RWPE2 (cell line): ENCODE data around the gene HMGCS2.

Experiments
- ATAC-seq: fragments of 200-7000 bp; cut with Tn5 transposase; 3 replicates; pipeline ENCODE4 v1.9.1; 2021; ENCODE audit warnings: low read depth
- DNase-seq: peaks from one replicate; pipeline ENCODE4 v3.0.0-alpha.2; 2020; ENCODE audit warnings: low spot score
- H3K27ac ChIP-seq: fragments of 450-650 bp; 2 replicates; pipeline ENCODE4 v1.5.1; 2017; ENCODE audit warnings: mild to moderate bottlenecking; ENCODE audit not compliant: poor library complexity, severe bottlenecking
- H3K27me3 ChIP-seq: fragments of 250-450 bp; sonication (Bioruptor Pico); 2 replicates; pipeline ENCODE4 v1.5.1; 2021; ENCODE audit warnings: mild to moderate bottlenecking, moderate library complexity; ENCODE audit not compliant: insufficient read depth, poor library complexity, severe bottlenecking
- H3K36me3 ChIP-seq: fragments of 250-450 bp; sonication (Bioruptor Pico); 2 replicates; pipeline ENCODE4 v1.5.1; 2020; ENCODE audit warnings: low read depth, mild to moderate bottlenecking, moderate library complexity
- H3K4me1 ChIP-seq: fragments of 250-450 bp; sonication (Bioruptor Pico); 2 replicates; pipeline ENCODE4 v1.5.1; 2021; ENCODE audit warnings: mild to moderate bottlenecking, moderate library complexity; ENCODE audit not compliant: insufficient read depth, poor library complexity, severe bottlenecking
- H3K4me3 ChIP-seq: fragments of 250-450 bp; sonication (Bioruptor Pico); 2 replicates; pipeline ENCODE4 v1.5.1; 2021; ENCODE audit warnings: mild to moderate bottlenecking, moderate library complexity; ENCODE audit not compliant: severe bottlenecking
- H3K9me3 ChIP-seq: fragments of 250-450 bp; sonication (Bioruptor Pico); 2 replicates; pipeline ENCODE4 v1.5.1; 2021; ENCODE audit warnings: mild to moderate bottlenecking, moderate library complexity; ENCODE audit not compliant: severe bottlenecking
- CTCF ChIP-seq: fragments of 450-650 bp; IDR thresholded peaks from one replicate; pipeline ENCODE4 v1.5.1; 2017; ENCODE audit warnings: mild to moderate bottlenecking, moderate library complexity; ENCODE audit not compliant: poor library complexity, severe bottlenecking

Gene HMGCS2

DNA sequence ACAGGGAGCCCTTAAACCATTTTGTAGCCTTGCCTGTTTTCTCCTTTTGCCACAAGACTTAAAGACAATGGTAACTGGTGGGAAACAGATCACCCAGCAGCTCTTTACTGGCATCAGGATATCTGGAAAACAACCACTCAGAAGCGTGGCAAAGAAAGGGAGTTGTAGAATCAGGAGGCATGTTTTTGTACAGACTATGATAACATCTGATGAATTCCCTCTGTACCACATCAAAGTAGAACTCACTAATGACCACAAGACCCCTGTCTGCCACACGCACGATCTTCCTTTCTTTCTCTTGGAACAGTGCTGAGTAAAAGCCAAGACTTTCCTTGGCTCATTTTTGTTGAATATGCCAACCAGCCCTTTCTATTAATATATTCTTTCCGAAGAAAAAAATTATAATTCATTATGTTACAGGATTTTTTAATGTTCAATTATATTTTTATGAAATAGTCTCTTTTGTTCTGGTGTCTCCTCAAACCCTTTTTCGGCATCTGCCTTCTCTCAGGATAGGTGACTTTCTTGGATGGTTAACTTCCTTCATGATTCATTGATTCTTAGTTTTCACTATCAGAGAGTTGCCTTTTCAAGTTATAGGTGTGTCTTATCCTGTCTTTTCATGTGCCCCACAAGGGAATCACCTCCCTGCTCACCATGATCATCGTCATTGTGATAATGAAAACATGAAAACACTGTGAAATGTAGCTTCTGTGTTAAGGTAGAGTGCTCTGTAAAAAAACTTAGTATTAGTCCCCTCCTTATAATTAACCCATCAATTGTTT lies 64.8 kb downstream of the HMGCS2 start:
- Histone ChIP-seq H3K27ac (no peak overlapping the region), H3K36me3 (no peaks in the 10 kb centered on the region), H3K9me3 (peaks cover 10% of the 10 kb centered on the region), H3K4me3 (no peak overlapping the region), H3K4me1 (no peaks in the 10 kb centered on the region), H3K27me3 (no peaks in the 10 kb centered on the region)
- TF ChIP-seq CTCF = no peak
- DNase-seq (no peak), ATAC-seq (no peak)

GRCh38 chr1:119702384-119702783 lies 66.3 kb downstream of the HMGCS2 start:
- ATAC-seq (peak; percentile 91), DNase-seq (peak; percentile 73)
- H3K4me1 ChIP-seq = no peaks in the 10 kb centered on the region
- H3K36me3 ChIP-seq = no peaks in the 10 kb centered on the region
- peak overlapping the region; percentile 18 for H3K27ac ChIP-seq
- no peak overlapping the region for H3K4me3 ChIP-seq
- peaks cover 10% of the 10 kb centered on the region for H3K9me3 ChIP-seq
- no peaks in the 10 kb centered on the region for H3K27me3 ChIP-seq
- TF ChIP-seq CTCF = no peak

GRCh38 chr1:119701659-119702058 lies 67.0 kb downstream of the HMGCS2 start:
- Histone ChIP-seq H3K36me3 (no peaks in the 10 kb centered on the region), H3K4me3 (no peak overlapping the region), H3K27me3 (no peaks in the 10 kb centered on the region), H3K4me1 (no peaks in the 10 kb centered on the region), H3K9me3 (peaks cover 10% of the 10 kb centered on the region), H3K27ac (no peak overlapping the region)
- ATAC-seq (no peak), DNase-seq (no peak)
- TF ChIP-seq CTCF = no peak

- H3K4me1 ChIP-seq = no peaks in the 10 kb centered on the region
- no peak for TF ChIP-seq CTCF
- DNase-seq (no peak), ATAC-seq (no peak)
- H3K36me3 ChIP-seq = no peaks in the 10 kb centered on the region
- H3K27ac ChIP-seq = no peak overlapping the region
- peaks cover 10% of the 10 kb centered on the region for H3K9me3 ChIP-seq
- no peaks in the 10 kb centered on the region for H3K27me3 ChIP-seq
- H3K4me3 ChIP-seq = no peak overlapping the region
Measured at GRCh38 chr1:119700326-119700725, 68.4 kb downstream of the HMGCS2 start.
